Suppressor macrophage (primary cell): ENCODE results near the gene MEAF6.
"Not testable (repeated sequence)": the region's sequence is repeated elsewhere in the genome, so short reads cannot be mapped to it uniquely, and the experiment has no call there.

Experiments used
- DNase-seq, 4 experiments: peaks; one replicate each; pipeline ENCODE4 v3.0.0-alpha.2; 2020 to 2022

The MEAF6 gene

GRCh38 chr1:37529888-37530287 lies 15.3 kb upstream of the MEAF6 start:
- not testable (repeated sequence) for DNase-seq

- DNase-seq = no peak
Observed at GRCh38 chr1:37519613-37520012, 5.0 kb upstream of the MEAF6 start.

- DNase-seq = not testable (repeated sequence)
Observed at GRCh38 chr1:37518929-37519328, 4.4 kb upstream of the MEAF6 start.

- DNase-seq = not testable (repeated sequence)
Observed at GRCh38 chr1:37518241-37518640, 3.7 kb upstream of the MEAF6 start.

- no peak for DNase-seq
Observed at GRCh38 chr1:37517569-37517968, 3.0 kb upstream of the MEAF6 start.

- DNase-seq = no peak
Observed at GRCh38 chr1:37515185-37516034, 844 bp upstream of the MEAF6 start.

- peak in 2 of 4 experiments; percentile 3 to 5 for DNase-seq
Observed at GRCh38 chr1:37513795-37514349, 694 bp downstream of the MEAF6 start.

GRCh38 chr1:37509181-37509580 lies 5.4 kb downstream of the MEAF6 start:
- no peak for DNase-seq

GRCh38 chr1:37506740-37507139 lies 7.8 kb downstream of the MEAF6 start:
- DNase-seq = no peak

- DNase-seq = not testable (repeated sequence)
Observed at GRCh38 chr1:37502791-37503190, 11.8 kb downstream of the MEAF6 start.

- no peak for DNase-seq
Observed at GRCh38 chr1:37502104-37502503, 12.5 kb downstream of the MEAF6 start.

GRCh38 chr1:37501661-37502060 lies 12.9 kb downstream of the MEAF6 start:
- no peak for DNase-seq

GRCh38 chr1:37498872-37499617 lies 15.5 kb downstream of the MEAF6 start:
- peak in 2 of 4 experiments; percentile 13 to 49 for DNase-seq

- DNase-seq = no peak
Observed at GRCh38 chr1:37497832-37498231, 16.7 kb downstream of the MEAF6 start.

GRCh38 chr1:37495875-37496274 lies 18.7 kb downstream of the MEAF6 start:
- no peak for DNase-seq

- DNase-seq = no peak
Observed at GRCh38 chr1:37493336-37494098, 21.0 kb downstream of the MEAF6 start.

GRCh38 chr1:37487619-37487984 lies 27.0 kb downstream of the MEAF6 start:
- no peak for DNase-seq

GRCh38 chr1:37486680-37487618 lies 27.6 kb downstream of the MEAF6 start:
- peak; percentile 81 to 91 (median 83) for DNase-seq

- DNase-seq = peak in 1 of 4 experiments; percentile 16
Observed at GRCh38 chr1:37485902-37486679, 28.5 kb downstream of the MEAF6 start.

GRCh38 chr1:37484325-37485051 lies 30.1 kb downstream of the MEAF6 start:
- no peak for DNase-seq
